K562 (cell line): ENCODE measurements around the gene FBRS. TPM values are rescaled to one million over a fixed set of nuclear protein-coding genes. Genes with fewer than 3 reads are reported as not detected.

Source experiments
- BRD9 ChIP-seq: fragments of 450-650 bp; IDR thresholded peaks from 2 replicates; pipeline ENCODE4 v1.6.1; 2018; ENCODE audit warnings: low read depth; ENCODE audit not compliant: partially characterized antibody
- E2F3 ChIP-seq: fragments of 250-450 bp; sonication (Bioruptor Pico); IDR thresholded peaks from 2 replicates; pipeline ENCODE4 v1.4.0; 2020; ENCODE audit warnings: mild to moderate bottlenecking
- E2F8 ChIP-seq: fragments of 450-650 bp; IDR thresholded peaks from 2 replicates; pipeline ENCODE4 v1.7.1; 2018; ENCODE audit warnings: mild to moderate bottlenecking, low read depth; ENCODE audit not compliant: partially characterized antibody
- FOXP4 ChIP-seq: sonication (generic); formaldehyde crosslinking; IDR thresholded peaks from 2 replicates; pipeline ENCODE4 v1.8.0; 2022; ENCODE audit warnings: mild to moderate bottlenecking, missing genetic modification reagents, borderline replicate concordance
- HNRNPH1 ChIP-seq: fragments of 200-400 bp; formaldehyde crosslinking; optimal IDR thresholded peaks from 2 replicates; pipeline ENCODE3; 2017; ENCODE audit warnings: low read depth, mild to moderate bottlenecking, low read length, moderate library complexity
- KAT7 ChIP-seq: sonication (generic); formaldehyde crosslinking; IDR thresholded peaks from 2 replicates; pipeline ENCODE4 v1.8.0; 2022; ENCODE audit warnings: missing genetic modification reagents, mild to moderate bottlenecking, borderline replicate concordance
- MED1 ChIP-seq: sonication (generic); formaldehyde crosslinking; IDR thresholded peaks from 2 replicates; pipeline ENCODE4 v1.8.1; 2023; ENCODE audit warnings: missing genetic modification reagents, borderline replicate concordance
- PHB2 ChIP-seq: fragments of 450-650 bp; IDR thresholded peaks from 2 replicates; pipeline ENCODE4 v1.6.1; 2017; ENCODE audit warnings: low read depth
- PHTF2 ChIP-seq: fragments of 250-450 bp; sonication (Bioruptor Pico); IDR thresholded peaks from 2 replicates; pipeline ENCODE4 v1.5.0; 2021; ENCODE audit warnings: mild to moderate bottlenecking
- PPARD ChIP-seq: fragments of 250-450 bp; sonication (Bioruptor Pico); IDR thresholded peaks from 2 replicates; pipeline ENCODE4 v1.8.0; 2022; ENCODE audit warnings: inconsistent platforms, mild to moderate bottlenecking, moderate library complexity
- PTRF ChIP-seq: fragments of 450-650 bp; IDR thresholded peaks from 2 replicates; pipeline ENCODE4 v1.6.1; 2016; ENCODE audit warnings: mild to moderate bottlenecking, missing genetic modification characterization, missing compliant biosample characterization
- SMAD2 ChIP-seq: fragments of 150-350 bp; IDR thresholded peaks from 2 replicates; pipeline ENCODE4 v1.6.1; 2014; ENCODE audit warnings: low read depth, mild to moderate bottlenecking, low read length
- TAF7 ChIP-seq: fragments of 450-650 bp; IDR thresholded peaks from 2 replicates; pipeline ENCODE4 v1.6.1; 2016; ENCODE audit warnings: missing genetic modification characterization, missing compliant biosample characterization
- TCF7L2 ChIP-seq: fragments of 150-350 bp; IDR thresholded peaks from 2 replicates; pipeline ENCODE4 v1.6.1; 2016; ENCODE audit warnings: low read depth, mild to moderate bottlenecking, low read length, moderate library complexity
- ZNF511 ChIP-seq: sonication (generic); formaldehyde crosslinking; IDR thresholded peaks from 2 replicates; pipeline ENCODE4 v1.8.0; 2022; ENCODE audit warnings: mild to moderate bottlenecking, missing genetic modification reagents
- polyA plus RNA-seq, 8 experiments: library from polyadenylated mRNA; depleted of rRNA in 4 of 8; stranded (reverse) in 5 of 8; unstranded in 3 of 8; fragments of >200 nt; fragmentation: Nextera tagmentation in 2 of 8; fragmentation: Illumina TruSeq in 1 of 8; extraction: Ambion mirVana in 2 of 8; extraction: Trizol in 1 of 8; gene quantifications; 2 replicates each; pipeline versions ENCODE4 v1.2.1 to v1.2.3, GENCODE V29; 2011 to 2014; ENCODE audit warnings: inconsistent platforms in 1 of 8, missing spikeins in 1 of 8
- total RNA-seq, 7 experiments: library from RNA; depleted of rRNA in 6 of 7; stranded (reverse); fragments of >200 nt in 6 of 7; fragmentation: Illumina TruSeq in 2 of 7; extraction: Trizol in 2 of 7; gene quantifications; 2 replicates each; pipeline versions ENCODE4 v1.2.1 to v1.2.3, GENCODE V29; 2011 to 2021; ENCODE audit warnings: low replicate concordance in 1 of 7
- TF ChIP-seq, protein P1 (sequence below): conservative IDR thresholded peaks from 2 replicates; pipeline ENCODE4 v1.6.1; 2011; ENCODE audit warnings: low read depth, mild to moderate bottlenecking, low read length; ENCODE audit not compliant: control insufficient read depth
- TF ChIP-seq, protein P2 (sequence below): fragments of 250-450 bp; sonication (Bioruptor Pico); IDR thresholded peaks from 2 replicates; pipeline ENCODE4 v1.5.0; 2021; ENCODE audit warnings: mild to moderate bottlenecking, moderate library complexity

Gene FBRS
- total and polyA plus RNA-seq, 9 of the 15 experiments (the other 6 are each of a cell fraction or from before 2014, with no cell fraction given), result 0.32 to 59.5 (median 13.1) TPM

DNA sequence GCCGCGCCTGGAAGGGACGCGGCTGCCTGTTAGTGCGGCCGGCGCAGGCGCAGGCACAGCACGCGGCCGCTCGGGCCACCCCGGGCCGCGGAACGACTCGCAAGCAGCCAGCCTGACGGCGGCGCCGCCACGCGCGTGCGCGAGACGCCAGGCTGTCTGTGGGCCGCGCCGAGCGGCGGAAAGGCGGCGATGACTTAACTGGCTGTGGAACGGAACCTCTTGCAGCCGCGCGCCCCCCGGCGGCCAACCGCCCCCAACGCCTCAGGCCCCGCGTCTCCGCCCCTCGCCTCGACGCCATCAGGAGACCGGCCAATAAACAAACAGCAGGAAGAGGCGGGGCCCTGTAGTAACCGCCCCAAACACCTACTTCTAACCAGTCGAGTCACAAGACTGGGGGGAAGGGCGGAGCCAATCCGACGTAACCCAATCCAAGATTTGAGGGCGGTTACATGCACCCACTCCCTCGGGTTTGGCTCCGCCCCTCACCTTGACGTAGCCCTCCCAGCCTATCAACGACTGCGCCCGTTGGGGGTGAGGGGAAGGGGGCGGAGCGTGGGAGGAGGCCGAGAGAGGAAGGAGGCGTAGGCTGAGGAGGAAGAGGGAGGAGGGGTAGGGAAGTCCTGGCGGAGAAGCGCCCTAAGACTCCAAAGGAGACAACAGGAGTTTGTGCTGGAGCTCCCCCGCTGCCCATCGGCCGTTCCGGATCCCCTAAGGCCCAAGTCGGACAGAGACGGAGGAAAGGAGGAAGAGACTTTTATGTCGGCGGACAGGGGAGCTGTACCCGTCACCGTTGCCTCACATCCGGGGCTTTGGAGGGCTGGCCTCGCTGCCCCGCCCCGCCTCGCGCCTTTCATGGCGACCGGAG lies at the start of gene FBRS (continued):
- TF ChIP-seq BRD9, result no peak
- 0 out of 2 replicates have a peak, but pooled peaks have one; percentile 37 for TF ChIP-seq E2F3 (CRISPR knock-in tag)
- no peak for TF ChIP-seq E2F8
- TF ChIP-seq KAT7 (CRISPR knock-in tag), result no peak
- no peak for TF ChIP-seq SMAD2
- no peak for TF ChIP-seq PPARD
- no peak for TF ChIP-seq HNRNPH1
- no peak for TF ChIP-seq MED1 (CRISPR knock-in tag)
- TF ChIP-seq FOXP4 (CRISPR knock-in tag), result no peak; the same call in 1 of the 2 replicates
- no peak for TF ChIP-seq PHB2
- TF ChIP-seq TAF7, result peak; percentile 58; the same call in 1 of the 2 replicates
- TF ChIP-seq TCF7L2, result no peak
- TF ChIP-seq ZNF511 (CRISPR knock-in tag), result 0 out of 2 replicates have a peak, but pooled peaks have one; percentile 55
- TF ChIP-seq, protein P1, sequence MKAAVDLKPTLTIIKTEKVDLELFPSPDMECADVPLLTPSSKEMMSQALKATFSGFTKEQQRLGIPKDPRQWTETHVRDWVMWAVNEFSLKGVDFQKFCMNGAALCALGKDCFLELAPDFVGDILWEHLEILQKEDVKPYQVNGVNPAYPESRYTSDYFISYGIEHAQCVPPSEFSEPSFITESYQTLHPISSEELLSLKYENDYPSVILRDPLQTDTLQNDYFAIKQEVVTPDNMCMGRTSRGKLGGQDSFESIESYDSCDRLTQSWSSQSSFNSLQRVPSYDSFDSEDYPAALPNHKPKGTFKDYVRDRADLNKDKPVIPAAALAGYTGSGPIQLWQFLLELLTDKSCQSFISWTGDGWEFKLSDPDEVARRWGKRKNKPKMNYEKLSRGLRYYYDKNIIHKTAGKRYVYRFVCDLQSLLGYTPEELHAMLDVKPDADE, result peak; percentile 62
- no peak for TF ChIP-seq PTRF (tag)
- TF ChIP-seq, protein P2, sequence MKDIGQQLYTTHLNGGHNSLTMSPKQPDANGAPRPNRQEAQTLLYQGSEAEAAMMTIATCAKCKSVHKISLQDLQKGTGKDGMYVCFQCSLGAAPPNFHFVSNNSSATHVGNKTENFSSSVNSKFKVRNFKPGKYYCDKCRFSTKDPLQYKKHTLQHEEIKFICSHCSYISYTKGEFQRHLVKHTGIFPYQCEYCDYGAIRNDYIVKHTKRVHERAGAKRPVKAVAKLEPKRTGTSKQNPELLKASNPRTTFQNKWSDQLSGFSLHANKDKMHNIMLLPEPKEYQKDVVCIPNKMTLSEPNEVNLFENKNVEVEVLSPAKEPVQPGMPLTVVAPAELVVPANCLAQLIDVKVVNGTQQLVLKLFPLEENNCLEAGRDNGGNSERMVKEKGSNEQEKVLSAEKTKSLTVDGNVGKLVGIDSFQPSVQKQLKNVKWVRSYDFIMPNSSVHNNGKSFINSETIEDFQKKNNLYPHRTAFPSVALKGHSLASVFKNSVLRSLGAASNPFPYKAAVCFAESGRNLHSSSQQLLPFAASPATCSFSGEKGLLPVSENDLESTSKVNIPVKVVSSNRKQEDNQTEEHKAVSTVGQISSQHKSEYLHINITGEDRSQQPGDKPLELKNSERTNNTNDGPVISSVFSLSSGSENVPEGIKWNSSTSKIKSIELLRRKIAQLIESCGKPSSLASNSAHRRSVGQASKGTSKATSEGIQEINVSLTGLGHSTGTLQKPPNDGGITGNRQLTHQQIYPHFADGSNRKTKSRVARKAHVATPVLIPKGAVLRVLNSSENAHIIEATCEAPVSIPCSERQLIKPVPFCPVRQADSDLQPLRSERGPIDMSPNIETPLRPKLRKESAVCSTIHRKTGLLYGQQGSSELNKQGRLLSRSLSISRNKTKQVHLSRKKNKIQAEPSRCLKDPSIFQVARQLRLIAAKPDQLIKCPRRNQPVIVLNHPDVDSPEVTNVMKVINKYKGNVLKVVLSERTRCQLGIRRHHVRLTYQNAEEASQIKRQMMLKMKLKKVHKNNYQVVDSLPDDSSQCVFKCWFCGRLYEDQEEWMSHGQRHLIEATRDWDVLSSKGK (CRISPR knock-in tag), result no peak
- TF ChIP-seq PHTF2 (CRISPR knock-in tag), result no peak
